HL-60 (cell line): ENCODE data around the gene PPIC.
"Not testable (repeated sequence)": the region's sequence is repeated elsewhere in the genome, so short reads cannot be mapped to it uniquely, and the experiment has no call there.

Source experiments
- DNase-seq, 2 experiments: peaks; one replicate each; pipeline ENCODE4 v3.0.0-alpha.2; 2010 to 2020; ENCODE audit warnings: low read depth in 1 of 2, low spot score in 1 of 2
- H3K27ac ChIP-seq: fragments of 250-450 bp; sonication (Bioruptor Pico); replicated peaks from 2 replicates; pipeline ENCODE4 v1.5.1; 2020; ENCODE audit warnings: mild to moderate bottlenecking, moderate library complexity
- H3K27me3 ChIP-seq: fragments of 250-450 bp; sonication (Bioruptor Pico); 2 replicates; pipeline ENCODE4 v1.5.1; 2021; ENCODE audit warnings: mild to moderate bottlenecking, moderate library complexity; ENCODE audit not compliant: insufficient read depth, poor library complexity, severe bottlenecking
- H3K4me3 ChIP-seq: replicated peaks from 2 replicates; pipeline ENCODE4 v1.5.1; 2011; ENCODE audit warnings: mild to moderate bottlenecking, control low read depth, low read length; ENCODE audit not compliant: insufficient read depth
- GABPA ChIP-seq: IDR thresholded peaks from 2 replicates; pipeline ENCODE4 v1.6.1; 2012; ENCODE audit warnings: low read depth
- POLR2AphosphoS5 ChIP-seq: IDR thresholded peaks from 2 replicates; pipeline ENCODE4 v1.6.1; 2012; ENCODE audit warnings: low read depth
- SPI1 ChIP-seq: IDR thresholded peaks from 2 replicates; pipeline ENCODE4 v1.6.1; 2012; ENCODE audit warnings: low read depth, mild to moderate bottlenecking, borderline replicate concordance
- TF ChIP-seq, protein P1 (sequence below): IDR thresholded peaks from one replicate; pipeline ENCODE4 v1.5.1; 2011; ENCODE audit warnings: low read length, control low read depth, inconsistent platforms; ENCODE audit not compliant: insufficient read depth
- TF ChIP-seq, protein P2 (sequence below): IDR thresholded peaks from 2 replicates; pipeline ENCODE4 v1.6.1; 2012; ENCODE audit warnings: low read depth; ENCODE audit not compliant: insufficient replicate concordance

Gene PPIC

DNA sequence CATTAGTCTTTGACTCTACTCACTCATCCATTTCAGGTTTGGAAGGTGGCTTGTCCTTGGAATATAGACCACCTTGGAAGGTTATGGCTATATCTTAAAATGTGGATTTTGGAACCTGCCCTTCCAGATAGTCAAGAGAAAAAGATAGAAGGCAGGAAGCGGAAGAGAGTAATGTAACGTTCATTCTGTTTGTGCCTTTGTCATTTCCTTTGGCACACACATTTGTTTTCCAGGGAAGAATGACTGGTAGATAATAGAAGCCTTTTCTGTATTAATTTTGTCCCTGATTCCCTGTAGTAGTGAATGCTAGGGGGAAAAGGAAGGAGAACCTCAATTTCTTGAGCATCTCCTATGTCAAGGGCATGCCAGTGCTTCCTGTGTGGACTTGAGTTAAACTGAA, 54.7 kb downstream of the PPIC start:
- Histone ChIP-seq H3K4me3 (no peak overlapping the region), H3K27ac (no peak overlapping the region), H3K27me3 (no peaks in the 10 kb centered on the region)
- TF ChIP-seq, protein P1, sequence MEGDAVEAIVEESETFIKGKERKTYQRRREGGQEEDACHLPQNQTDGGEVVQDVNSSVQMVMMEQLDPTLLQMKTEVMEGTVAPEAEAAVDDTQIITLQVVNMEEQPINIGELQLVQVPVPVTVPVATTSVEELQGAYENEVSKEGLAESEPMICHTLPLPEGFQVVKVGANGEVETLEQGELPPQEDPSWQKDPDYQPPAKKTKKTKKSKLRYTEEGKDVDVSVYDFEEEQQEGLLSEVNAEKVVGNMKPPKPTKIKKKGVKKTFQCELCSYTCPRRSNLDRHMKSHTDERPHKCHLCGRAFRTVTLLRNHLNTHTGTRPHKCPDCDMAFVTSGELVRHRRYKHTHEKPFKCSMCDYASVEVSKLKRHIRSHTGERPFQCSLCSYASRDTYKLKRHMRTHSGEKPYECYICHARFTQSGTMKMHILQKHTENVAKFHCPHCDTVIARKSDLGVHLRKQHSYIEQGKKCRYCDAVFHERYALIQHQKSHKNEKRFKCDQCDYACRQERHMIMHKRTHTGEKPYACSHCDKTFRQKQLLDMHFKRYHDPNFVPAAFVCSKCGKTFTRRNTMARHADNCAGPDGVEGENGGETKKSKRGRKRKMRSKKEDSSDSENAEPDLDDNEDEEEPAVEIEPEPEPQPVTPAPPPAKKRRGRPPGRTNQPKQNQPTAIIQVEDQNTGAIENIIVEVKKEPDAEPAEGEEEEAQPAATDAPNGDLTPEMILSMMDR, result no peak
- TF ChIP-seq POLR2AphosphoS5, result no peak
- TF ChIP-seq, protein P2, sequence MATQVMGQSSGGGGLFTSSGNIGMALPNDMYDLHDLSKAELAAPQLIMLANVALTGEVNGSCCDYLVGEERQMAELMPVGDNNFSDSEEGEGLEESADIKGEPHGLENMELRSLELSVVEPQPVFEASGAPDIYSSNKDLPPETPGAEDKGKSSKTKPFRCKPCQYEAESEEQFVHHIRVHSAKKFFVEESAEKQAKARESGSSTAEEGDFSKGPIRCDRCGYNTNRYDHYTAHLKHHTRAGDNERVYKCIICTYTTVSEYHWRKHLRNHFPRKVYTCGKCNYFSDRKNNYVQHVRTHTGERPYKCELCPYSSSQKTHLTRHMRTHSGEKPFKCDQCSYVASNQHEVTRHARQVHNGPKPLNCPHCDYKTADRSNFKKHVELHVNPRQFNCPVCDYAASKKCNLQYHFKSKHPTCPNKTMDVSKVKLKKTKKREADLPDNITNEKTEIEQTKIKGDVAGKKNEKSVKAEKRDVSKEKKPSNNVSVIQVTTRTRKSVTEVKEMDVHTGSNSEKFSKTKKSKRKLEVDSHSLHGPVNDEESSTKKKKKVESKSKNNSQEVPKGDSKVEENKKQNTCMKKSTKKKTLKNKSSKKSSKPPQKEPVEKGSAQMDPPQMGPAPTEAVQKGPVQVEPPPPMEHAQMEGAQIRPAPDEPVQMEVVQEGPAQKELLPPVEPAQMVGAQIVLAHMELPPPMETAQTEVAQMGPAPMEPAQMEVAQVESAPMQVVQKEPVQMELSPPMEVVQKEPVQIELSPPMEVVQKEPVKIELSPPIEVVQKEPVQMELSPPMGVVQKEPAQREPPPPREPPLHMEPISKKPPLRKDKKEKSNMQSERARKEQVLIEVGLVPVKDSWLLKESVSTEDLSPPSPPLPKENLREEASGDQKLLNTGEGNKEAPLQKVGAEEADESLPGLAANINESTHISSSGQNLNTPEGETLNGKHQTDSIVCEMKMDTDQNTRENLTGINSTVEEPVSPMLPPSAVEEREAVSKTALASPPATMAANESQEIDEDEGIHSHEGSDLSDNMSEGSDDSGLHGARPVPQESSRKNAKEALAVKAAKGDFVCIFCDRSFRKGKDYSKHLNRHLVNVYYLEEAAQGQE, result no peak
- TF ChIP-seq SPI1, result no peak
- no peak for TF ChIP-seq GABPA
- no peak for DNase-seq

DNA sequence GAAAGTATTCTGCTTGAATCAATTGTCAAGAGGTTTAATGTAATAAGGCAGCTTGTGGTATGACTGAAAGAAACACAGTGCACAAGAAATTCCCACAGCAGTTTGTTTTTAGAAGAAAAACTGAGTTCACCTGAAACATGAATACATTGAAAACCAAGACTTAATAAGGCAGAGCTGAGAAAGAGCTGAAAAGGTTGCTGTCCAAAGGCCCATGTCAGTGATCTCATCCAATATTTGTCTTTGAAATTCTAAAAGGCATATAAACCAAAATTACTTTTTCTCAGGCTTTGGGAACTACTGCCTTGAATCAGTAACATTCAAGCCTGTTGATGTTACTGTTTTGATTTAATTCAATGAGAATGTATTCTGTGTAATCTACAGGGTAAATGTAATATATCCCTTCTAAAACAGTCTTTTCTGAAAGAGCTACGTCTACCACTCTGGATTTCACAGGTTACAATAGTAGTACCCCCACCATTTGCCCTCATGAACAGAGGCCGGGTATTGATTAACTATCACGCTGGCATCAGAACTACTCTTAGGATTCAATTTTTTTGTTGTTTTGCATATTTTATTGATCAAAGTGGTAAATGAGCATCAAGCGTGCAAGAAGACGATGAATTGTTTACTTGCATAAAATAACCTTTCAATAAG, 57.8 kb downstream of the PPIC start:
- DNase-seq, result no peak
- no peak overlapping the region for H3K27ac ChIP-seq
- TF ChIP-seq GABPA, result no peak
- no peak overlapping the region for H3K4me3 ChIP-seq
- no peaks in the 10 kb centered on the region for H3K27me3 ChIP-seq

DNA sequence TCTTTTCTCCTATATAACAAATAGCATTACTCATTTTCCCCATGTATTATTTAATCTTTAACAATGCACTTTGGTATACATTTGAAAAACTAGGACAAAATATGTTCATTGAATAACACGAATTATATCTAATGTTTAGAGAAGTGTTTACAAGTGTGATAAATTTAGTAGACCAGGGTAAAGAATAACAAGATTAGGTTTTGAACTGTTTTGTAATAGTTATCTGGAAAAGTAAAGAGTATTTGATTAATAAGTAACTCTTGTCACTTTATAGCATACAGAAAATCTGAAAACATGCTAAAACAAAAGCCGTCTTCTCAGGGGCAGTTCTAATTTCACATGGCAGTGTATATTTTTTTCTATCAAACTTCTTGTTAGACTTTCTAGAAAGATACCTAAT, 58.5 kb downstream of the PPIC start:
- no peak overlapping the region for H3K4me3 ChIP-seq
- TF ChIP-seq, protein P2, result no peak
- TF ChIP-seq, protein P1, result no peak
- TF ChIP-seq SPI1 (no peak), POLR2AphosphoS5 (no peak), GABPA (no peak)
- no peak for DNase-seq
- H3K27me3 ChIP-seq, result no peaks in the 10 kb centered on the region
- H3K27ac ChIP-seq, result no peak overlapping the region

DNA sequence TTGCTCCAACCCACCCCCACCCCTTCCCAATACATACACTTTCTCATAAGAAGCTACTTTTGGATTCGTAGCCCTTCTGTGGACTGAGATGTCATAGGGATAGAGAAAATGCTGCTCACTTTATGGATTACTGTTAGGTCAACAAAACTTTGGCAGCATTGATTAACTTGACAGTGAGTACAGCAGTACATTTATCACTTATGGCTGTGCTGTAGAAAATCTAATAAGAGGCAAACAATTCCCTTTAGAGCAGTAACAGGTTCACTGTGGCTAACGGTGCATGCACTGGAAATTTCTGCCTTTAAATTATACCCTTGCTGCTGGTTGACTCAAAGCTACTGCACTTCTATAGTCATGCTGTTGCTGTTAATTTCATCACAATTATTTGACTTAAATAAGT, 59.2 kb downstream of the PPIC start:
- no peaks in the 10 kb centered on the region for H3K27me3 ChIP-seq
- no peak for DNase-seq
- no peak overlapping the region for H3K4me3 ChIP-seq
- no peak overlapping the region for H3K27ac ChIP-seq
- TF ChIP-seq, protein P1, result no peak
- TF ChIP-seq, protein P2, result no peak
- no peak for TF ChIP-seq SPI1
- TF ChIP-seq POLR2AphosphoS5, result no peak
- no peak for TF ChIP-seq GABPA

DNA sequence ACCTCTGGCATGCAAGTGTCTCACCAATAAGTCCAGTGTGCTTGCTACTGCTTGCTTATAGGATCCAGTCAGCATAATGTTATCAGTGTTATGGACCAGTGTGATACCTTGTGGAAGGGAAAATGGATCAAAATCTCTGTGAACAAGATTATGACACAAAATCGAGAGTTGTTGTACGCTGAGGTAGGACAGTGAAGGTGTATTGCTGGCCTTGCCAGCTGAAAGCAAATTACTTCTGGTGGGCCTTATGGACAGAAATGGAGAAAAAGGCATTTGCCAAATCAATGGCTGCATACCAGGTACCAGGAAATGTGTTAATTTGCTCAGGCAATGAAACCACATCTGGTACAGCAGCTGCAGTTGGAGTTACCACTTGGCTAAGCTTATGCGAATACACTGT, 62.3 kb downstream of the PPIC start:
- H3K27me3 ChIP-seq, H3K27ac ChIP-seq, H3K4me3 ChIP-seq, DNase-seq: not testable (repeated sequence)

DNA sequence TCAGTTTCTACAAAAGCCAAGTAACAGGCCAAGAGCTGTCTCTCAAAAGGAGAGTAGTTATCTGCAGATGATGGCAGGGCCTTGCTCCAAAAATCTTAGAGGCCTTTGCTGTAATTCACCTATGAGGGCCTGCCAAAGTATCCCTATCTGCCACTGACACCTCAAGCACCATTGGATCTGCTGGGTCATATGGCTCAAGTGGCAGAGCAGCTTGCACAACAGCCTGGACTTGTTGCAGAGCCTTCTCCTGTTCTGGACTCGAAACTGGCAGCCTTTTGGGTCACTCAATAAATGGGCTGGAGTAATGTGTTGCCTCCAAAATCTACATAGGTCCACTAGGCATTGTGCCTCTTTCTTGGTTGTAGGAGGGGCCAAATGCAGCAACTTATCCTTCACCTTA, 62.8 kb downstream of the PPIC start:
- not testable (repeated sequence) for H3K27me3 ChIP-seq, H3K4me3 ChIP-seq, H3K27ac ChIP-seq, DNase-seq
